Lower leg skin (tissue), 3 donors: ENCODE results near the gene LRRC26.

Source experiments
- POLR2A ChIP-seq, 2 donors: fragments of 450-650 bp; IDR thresholded peaks; one replicate each; pipeline ENCODE4 v1.6.1; 2016 to 2017; ENCODE audit warnings: antibody characterized with exemption in 2 of 2, mild to moderate bottlenecking in 1 of 2, moderate library complexity in 1 of 2
- TF ChIP-seq, protein P1 (sequence below), 3 donors: fragments of 450-650 bp; IDR thresholded peaks; one replicate each; pipeline ENCODE4 v1.5.1; 2016; ENCODE audit warnings: antibody characterized with exemption in 3 of 3, mild to moderate bottlenecking in 3 of 3, moderate library complexity in 2 of 3

GRCh38 chr9:137201205-137201868 lies 31.5 kb upstream of the LRRC26 start:
- TF ChIP-seq, protein P1, sequence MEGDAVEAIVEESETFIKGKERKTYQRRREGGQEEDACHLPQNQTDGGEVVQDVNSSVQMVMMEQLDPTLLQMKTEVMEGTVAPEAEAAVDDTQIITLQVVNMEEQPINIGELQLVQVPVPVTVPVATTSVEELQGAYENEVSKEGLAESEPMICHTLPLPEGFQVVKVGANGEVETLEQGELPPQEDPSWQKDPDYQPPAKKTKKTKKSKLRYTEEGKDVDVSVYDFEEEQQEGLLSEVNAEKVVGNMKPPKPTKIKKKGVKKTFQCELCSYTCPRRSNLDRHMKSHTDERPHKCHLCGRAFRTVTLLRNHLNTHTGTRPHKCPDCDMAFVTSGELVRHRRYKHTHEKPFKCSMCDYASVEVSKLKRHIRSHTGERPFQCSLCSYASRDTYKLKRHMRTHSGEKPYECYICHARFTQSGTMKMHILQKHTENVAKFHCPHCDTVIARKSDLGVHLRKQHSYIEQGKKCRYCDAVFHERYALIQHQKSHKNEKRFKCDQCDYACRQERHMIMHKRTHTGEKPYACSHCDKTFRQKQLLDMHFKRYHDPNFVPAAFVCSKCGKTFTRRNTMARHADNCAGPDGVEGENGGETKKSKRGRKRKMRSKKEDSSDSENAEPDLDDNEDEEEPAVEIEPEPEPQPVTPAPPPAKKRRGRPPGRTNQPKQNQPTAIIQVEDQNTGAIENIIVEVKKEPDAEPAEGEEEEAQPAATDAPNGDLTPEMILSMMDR (IDR thresholded peaks at IDR 0.05): no peak
- no peak for TF ChIP-seq POLR2A (IDR thresholded peaks at IDR 0.05)
